ENCODE data around the gene S100A5. TPM values are rescaled to one million over a fixed set of nuclear protein-coding genes. Genes with fewer than 3 reads are reported as not detected.

The S100A5 gene
- total and polyA plus RNA-seq, 10 of the 15 experiments (the other 5 are each of a cell fraction or from before 2014, with no cell fraction given): 0.47 to 0.75 (median 0.56) TPM; not detected in 6

- CTCF ChIA-PET: interaction anchor here (0.9 to 4.3 kb wide), 5 partner anchors 8 to 86 kb away, joined by 3 to 46 read pairs (median 3); partner anchors contain the start of genes S100A13 and S100A6
- no peak overlapping the region for H3K9ac ChIP-seq (ENCODE audit: control insufficient read depth, insufficient read depth, low read length)
- intact Hi-C loops (cut with micrococcal nuclease; ENCODE audit: unreplicated experiment): no loop called here
- H2AFZ ChIP-seq (ENCODE audit: control insufficient read depth, low read depth, low read length): no peak overlapping the region
- no peaks in the 10 kb centered on the region for H3K9me3 ChIP-seq (replicated peaks; ENCODE audit: control insufficient read depth, insufficient read depth, low read length)
- H3K27me3 ChIP-seq (replicated peaks in 1 of 2; ENCODE audit: control insufficient read depth in 2 of 2, insufficient read depth in 2 of 2, low read length in 1 of 2): no peaks in the 10 kb centered on the region
- no peak overlapping the region for H3K4me3 ChIP-seq
- H3K36me3 ChIP-seq (ENCODE audit: control insufficient read depth in 2 of 2, insufficient read depth in 2 of 2, low read length in 1 of 2): no peaks in the 10 kb centered on the region
- H4K20me1 ChIP-seq (ENCODE audit: control insufficient read depth, insufficient read depth): no peaks in the 10 kb centered on the region
- SMC1A ChIA-PET (ENCODE audit: uncharacterized antibody, unreplicated experiment): interaction anchor here (0.8 to 2.3 kb wide), 2 partner anchors 10 to 24 kb away, joined by 3 to 8 read pairs; no protein-coding TSS in a partner anchor
- H3K4me2 ChIP-seq (ENCODE audit: control insufficient read depth, insufficient read depth): no peak overlapping the region
- no peak for DNase-seq (ENCODE audit: low read depth, low spot score)
- RAD21 ChIA-PET (ENCODE audit: unreplicated experiment): interaction anchor here (1.4 kb wide), 1 partner anchor 24 kb away, joined by 5 read pairs; no protein-coding TSS in a partner anchor
- H3K27ac ChIP-seq (ENCODE audit: control insufficient read depth, insufficient read depth): no peak overlapping the region
- POLR2A ChIA-PET: no interaction called here
- ATAC-seq: no peak
- no TSS peak for BruUV-seq (replicated peaks)
- in situ Hi-C loops (cut with MboI): no loop called here
- no peak for FAIRE-seq
- H3K79me2 ChIP-seq (ENCODE audit: control insufficient read depth, insufficient read depth, low read length): no peaks in the 10 kb centered on the region
- peaks cover 25% of the 10 kb centered on the region for H3K4me1 ChIP-seq (ENCODE audit: control insufficient read depth, insufficient read depth, low read length)
- WGBS (ENCODE audit: insufficient coverage, insufficient replicate concordance, low lambda C conversion rate, missing lambda C conversion rate): 68% methylated on average over 13 of the region's 13 CpGs
- TF ChIP-seq TCF12 (IDR thresholded peaks at IDR 0.05; ENCODE audit: low read depth, low read length) (no peak), ZNF592 (IDR thresholded peaks at IDR 0.05) (no peak), ZBTB11 (CRISPR knock-in tag; IDR thresholded peaks at IDR 0.05) (no peak), FOXM1 (IDR thresholded peaks at IDR 0.05; ENCODE audit: low read depth, low read length) (no peak), E4F1 (IDR thresholded peaks at IDR 0.05; ENCODE audit: borderline replicate concordance, partially characterized antibody) (no peak), CBX5 (IDR thresholded peaks at IDR 0.05; ENCODE audit: low read depth) (no peak), NR2F1 (conservative IDR thresholded peaks at IDR 0.05) (no peak), PML (IDR thresholded peaks at IDR 0.05; ENCODE audit: low read length) (no peak), PBX3 (IDR thresholded peaks at IDR 0.05; ENCODE audit: insufficient replicate concordance, low read depth, low read length) (no peak), ZNF622 (IDR thresholded peaks at IDR 0.05) (no peak)
Measured at GRCh38 chr1:153541641-153542590, 1.2 kb upstream of the S100A5 start.

Measured in GM12878 (cell line).